A549 (cell line): ENCODE data around the gene KRT71.

ENCODE experiments used
- CBX8 ChIP-seq: fragments of 200-600 bp; sonication (generic); IDR thresholded peaks from 2 replicates; pipeline ENCODE4 v1.6.1; 2016
- CHD2 ChIP-seq: fragments of 150-350 bp; IDR thresholded peaks from 2 replicates; pipeline ENCODE4 v1.6.1; 2014; ENCODE audit warnings: low read length; ENCODE audit not compliant: partially characterized antibody
- CTCF ChIP-seq: fragments of >200 bp; sonication (Bioruptor Twin); formaldehyde crosslinking; IDR thresholded peaks from 3 replicates; pipeline ENCODE4 v1.5.1; 2016
- EP300 ChIP-seq, 2 experiments: fragments of >200 bp; sonication (Bioruptor Twin); formaldehyde crosslinking; IDR thresholded peaks; 2 replicates in 1 of 2; 3 replicates in 1 of 2; pipeline ENCODE4 v1.6.1; 2016 to 2017
- HDAC2 ChIP-seq: fragments of 200-600 bp; sonication (generic); IDR thresholded peaks from 2 replicates; pipeline ENCODE4 v1.6.1; 2016
- MAFK ChIP-seq: fragments of 450-650 bp; IDR thresholded peaks from 2 replicates; pipeline ENCODE4 v1.6.1; 2014; ENCODE audit not compliant: partially characterized antibody
- MYC ChIP-seq: IDR thresholded peaks from 2 replicates; pipeline ENCODE4 v1.6.1; 2012; ENCODE audit warnings: mild to moderate bottlenecking, inconsistent platforms, low read length, improper control_type of control experiment, borderline replicate concordance
- POLR2A ChIP-seq: IDR thresholded peaks from 2 replicates; pipeline ENCODE4 v1.6.1; 2012; ENCODE audit warnings: mild to moderate bottlenecking, low read length
- TF ChIP-seq, protein P1 (sequence below): IDR thresholded peaks from 2 replicates; pipeline ENCODE4 v1.6.1; 2012
- TF ChIP-seq, protein P2 (sequence below): fragments of 150-350 bp; IDR thresholded peaks from 2 replicates; pipeline ENCODE4 v1.6.1; 2014; ENCODE audit warnings: low read depth, mild to moderate bottlenecking, low read length
- TF ChIP-seq, protein P3 (sequence below): fragments of 200-600 bp; sonication (generic); IDR thresholded peaks from 2 replicates; pipeline ENCODE4 v1.6.1; 2016; ENCODE audit warnings: antibody characterized with exemption, mild to moderate bottlenecking, moderate library complexity

DNA sequence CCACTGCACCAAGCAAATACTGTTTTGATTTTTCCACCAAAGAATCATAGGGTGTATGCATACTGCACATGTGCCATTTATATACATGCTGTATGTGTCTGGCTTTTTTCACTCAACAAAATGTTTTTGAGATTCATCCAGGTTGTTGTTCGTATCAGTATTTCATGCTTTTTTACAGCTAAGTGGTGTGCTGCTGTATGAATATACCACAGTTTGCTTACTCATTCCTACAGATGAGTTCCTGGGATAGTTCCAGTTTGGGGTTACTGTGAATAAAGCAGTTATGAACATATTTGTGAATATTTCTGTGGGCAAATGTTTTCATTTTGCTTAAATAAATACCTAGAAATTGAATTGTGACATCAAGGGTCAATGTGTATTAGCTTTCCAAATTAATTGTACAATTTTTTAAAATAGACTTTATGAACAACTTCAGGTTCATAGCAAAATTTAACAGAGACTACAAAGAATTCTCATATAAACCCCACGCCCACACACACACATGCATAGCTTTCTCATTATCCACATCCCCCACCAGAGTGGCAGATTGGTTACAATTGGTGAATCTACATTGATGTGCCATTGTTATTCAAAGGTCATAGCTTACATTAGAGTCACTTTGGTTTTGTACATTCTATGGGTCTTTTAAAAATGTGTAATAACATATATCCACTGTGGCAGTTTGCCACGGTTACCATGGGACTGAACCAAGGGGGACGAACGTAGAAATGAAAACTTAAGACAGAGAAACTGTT, 53.0 kb downstream of the KRT71 start:
- no peak for TF ChIP-seq EP300 (IDR thresholded peaks at IDR 0.05)
- no peak for TF ChIP-seq POLR2A
- TF ChIP-seq CTCF, result no peak
- TF ChIP-seq HDAC2, result no peak
- TF ChIP-seq CBX8, result no peak
- no peak for TF ChIP-seq MYC
- TF ChIP-seq, protein P1, sequence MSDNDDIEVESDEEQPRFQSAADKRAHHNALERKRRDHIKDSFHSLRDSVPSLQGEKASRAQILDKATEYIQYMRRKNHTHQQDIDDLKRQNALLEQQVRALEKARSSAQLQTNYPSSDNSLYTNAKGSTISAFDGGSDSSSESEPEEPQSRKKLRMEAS, result no peak
- no peak for TF ChIP-seq MAFK
- TF ChIP-seq CHD2, result no peak
- TF ChIP-seq, protein P2, sequence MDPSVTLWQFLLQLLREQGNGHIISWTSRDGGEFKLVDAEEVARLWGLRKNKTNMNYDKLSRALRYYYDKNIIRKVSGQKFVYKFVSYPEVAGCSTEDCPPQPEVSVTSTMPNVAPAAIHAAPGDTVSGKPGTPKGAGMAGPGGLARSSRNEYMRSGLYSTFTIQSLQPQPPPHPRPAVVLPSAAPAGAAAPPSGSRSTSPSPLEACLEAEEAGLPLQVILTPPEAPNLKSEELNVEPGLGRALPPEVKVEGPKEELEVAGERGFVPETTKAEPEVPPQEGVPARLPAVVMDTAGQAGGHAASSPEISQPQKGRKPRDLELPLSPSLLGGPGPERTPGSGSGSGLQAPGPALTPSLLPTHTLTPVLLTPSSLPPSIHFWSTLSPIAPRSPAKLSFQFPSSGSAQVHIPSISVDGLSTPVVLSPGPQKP, result no peak
- TF ChIP-seq, protein P3, sequence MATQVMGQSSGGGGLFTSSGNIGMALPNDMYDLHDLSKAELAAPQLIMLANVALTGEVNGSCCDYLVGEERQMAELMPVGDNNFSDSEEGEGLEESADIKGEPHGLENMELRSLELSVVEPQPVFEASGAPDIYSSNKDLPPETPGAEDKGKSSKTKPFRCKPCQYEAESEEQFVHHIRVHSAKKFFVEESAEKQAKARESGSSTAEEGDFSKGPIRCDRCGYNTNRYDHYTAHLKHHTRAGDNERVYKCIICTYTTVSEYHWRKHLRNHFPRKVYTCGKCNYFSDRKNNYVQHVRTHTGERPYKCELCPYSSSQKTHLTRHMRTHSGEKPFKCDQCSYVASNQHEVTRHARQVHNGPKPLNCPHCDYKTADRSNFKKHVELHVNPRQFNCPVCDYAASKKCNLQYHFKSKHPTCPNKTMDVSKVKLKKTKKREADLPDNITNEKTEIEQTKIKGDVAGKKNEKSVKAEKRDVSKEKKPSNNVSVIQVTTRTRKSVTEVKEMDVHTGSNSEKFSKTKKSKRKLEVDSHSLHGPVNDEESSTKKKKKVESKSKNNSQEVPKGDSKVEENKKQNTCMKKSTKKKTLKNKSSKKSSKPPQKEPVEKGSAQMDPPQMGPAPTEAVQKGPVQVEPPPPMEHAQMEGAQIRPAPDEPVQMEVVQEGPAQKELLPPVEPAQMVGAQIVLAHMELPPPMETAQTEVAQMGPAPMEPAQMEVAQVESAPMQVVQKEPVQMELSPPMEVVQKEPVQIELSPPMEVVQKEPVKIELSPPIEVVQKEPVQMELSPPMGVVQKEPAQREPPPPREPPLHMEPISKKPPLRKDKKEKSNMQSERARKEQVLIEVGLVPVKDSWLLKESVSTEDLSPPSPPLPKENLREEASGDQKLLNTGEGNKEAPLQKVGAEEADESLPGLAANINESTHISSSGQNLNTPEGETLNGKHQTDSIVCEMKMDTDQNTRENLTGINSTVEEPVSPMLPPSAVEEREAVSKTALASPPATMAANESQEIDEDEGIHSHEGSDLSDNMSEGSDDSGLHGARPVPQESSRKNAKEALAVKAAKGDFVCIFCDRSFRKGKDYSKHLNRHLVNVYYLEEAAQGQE, result no peak
